Measurements from ENCODE around the gene LPP.

- no peak for TF ChIP-seq EZH2 (IDR thresholded peaks at IDR 0.05)
- no peak for TF ChIP-seq POLR2AphosphoS5 (IDR thresholded peaks at IDR 0.05; ENCODE audit: borderline replicate concordance, low read depth, low read length)
- no peak for TF ChIP-seq FOXP2 (optimal IDR thresholded peaks at IDR 0.05; ENCODE audit: control extremely low read depth, extremely low read length, insufficient read depth)
These were observed 701.7 kb downstream of the LPP start for GRCh38 chr3:188855675-188856074.

Measured in SK-N-MC (cell line).